Mesodermal cell (in vitro differentiated cells): ENCODE data around the gene PPIB.

ENCODE experiments used
- H3K27ac ChIP-seq: 2 replicates; pipeline ENCODE4 v1.7.0; 2013; ENCODE audit warnings: mild to moderate bottlenecking, low read depth, low read length, moderate library complexity; ENCODE audit not compliant: severe bottlenecking
- H3K36me3 ChIP-seq: 2 replicates; pipeline ENCODE4 v1.7.1; 2013; ENCODE audit warnings: mild to moderate bottlenecking, low read length, moderate library complexity; ENCODE audit not compliant: control insufficient read depth, insufficient read depth
- H3K4me1 ChIP-seq: one replicate; pipeline ENCODE4 v1.7.1; 2013; ENCODE audit warnings: mild to moderate bottlenecking, low read length; ENCODE audit not compliant: insufficient read depth, control insufficient read depth, poor library complexity, severe bottlenecking
- H3K4me3 ChIP-seq: 2 replicates; pipeline ENCODE4 v1.7.0; 2013; ENCODE audit warnings: low read length, control low read depth, mild to moderate bottlenecking; ENCODE audit not compliant: insufficient read depth, poor library complexity, severe bottlenecking; ENCODE audit errors: extremely low read depth
- H3K9me3 ChIP-seq: 2 replicates; pipeline ENCODE4 v1.7.1; 2013; ENCODE audit warnings: mild to moderate bottlenecking, low read length, moderate library complexity; ENCODE audit not compliant: control insufficient read depth
- WGBS, 2 experiments: methylation state at CpG; one replicate each; pipeline ENCODE4 v1.1.5; 2013; ENCODE audit warnings: missing lambda C conversion rate in 2 of 2; ENCODE audit not compliant: insufficient coverage in 2 of 2; 5-methylcytosine and 5-hydroxymethylcytosine counted together

The PPIB gene

DNA sequence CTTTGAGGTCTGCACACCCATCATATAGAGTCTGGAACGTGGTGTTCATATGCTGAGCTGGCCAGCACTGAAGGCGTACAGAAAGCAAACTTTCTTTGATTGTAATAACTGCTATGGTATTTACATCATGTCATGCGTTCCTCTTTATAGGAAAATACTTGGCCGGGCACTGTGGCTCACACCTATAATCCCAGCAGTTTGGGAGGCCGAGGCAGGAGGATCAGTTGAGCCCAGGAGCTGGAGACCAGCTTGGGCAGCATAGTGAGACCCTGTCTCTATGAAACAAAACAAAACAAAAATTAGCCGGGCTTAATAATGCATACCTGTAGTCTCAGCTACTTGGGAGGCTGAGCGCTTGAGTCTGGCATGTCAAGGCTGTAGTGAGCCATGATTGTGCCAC lies 14.7 kb downstream of the PPIB start:
- 97 to 98% methylated on average over 5 of the region's 7 CpGs for WGBS, 2 experiments
- no peak overlapping the region for H3K27ac ChIP-seq

DNA sequence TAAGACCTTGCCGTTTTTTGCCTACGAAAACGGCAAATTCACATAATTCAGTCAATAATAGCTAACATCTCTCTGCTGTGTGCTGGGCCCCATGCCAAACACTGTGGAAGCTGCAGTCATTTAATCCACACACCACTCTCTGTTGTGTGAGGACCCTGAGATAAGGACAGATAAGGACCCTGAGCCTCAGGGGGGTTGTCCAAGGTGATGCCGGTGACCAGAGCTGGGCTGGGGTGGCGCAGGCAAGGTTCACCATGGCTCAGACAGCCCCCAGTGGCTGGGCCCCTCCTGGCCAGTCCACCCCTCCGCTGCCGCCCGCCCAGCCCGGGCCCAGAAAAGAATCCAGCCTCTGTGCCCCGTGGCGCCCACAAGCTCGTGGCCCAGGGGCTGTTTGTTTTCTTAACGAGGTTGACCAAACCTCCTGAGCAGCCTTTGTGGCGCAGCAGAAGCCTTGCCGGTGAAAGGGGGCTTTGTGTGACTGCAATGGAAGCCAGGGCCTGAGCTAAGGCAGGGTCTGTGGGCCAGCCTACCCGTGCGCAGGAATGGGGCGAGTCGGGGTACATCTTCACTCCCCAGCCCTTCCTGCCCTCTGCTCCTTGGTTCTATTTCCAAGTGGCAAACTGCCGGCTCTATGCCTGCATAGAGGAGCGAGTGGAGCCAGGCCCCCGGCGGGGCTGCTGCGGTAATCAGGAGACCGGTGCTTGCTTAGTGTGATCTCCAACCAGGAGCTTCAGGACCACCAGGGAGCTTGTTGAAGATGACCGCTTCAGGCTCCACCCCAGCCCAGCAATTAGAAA lies 15.7 kb downstream of the PPIB start:
- 90 to 93% methylated on average over 24 to 26 of the region's 26 CpGs for WGBS, 2 experiments
- H3K36me3 ChIP-seq, result peaks cover 21% of the 10 kb centered on the region
- H3K4me1 ChIP-seq, result peaks cover 3% of the 10 kb centered on the region
- H3K9me3 ChIP-seq, result no peaks in the 10 kb centered on the region
- H3K4me3 ChIP-seq, result no peak overlapping the region
- no peak overlapping the region for H3K27ac ChIP-seq

More for the DNA sequence above, 14.7 kb downstream of the PPIB start:
- H3K4me3 ChIP-seq, result no peak overlapping the region
- H3K4me1 ChIP-seq, result peaks cover 6% of the 10 kb centered on the region
- H3K9me3 ChIP-seq, result no peaks in the 10 kb centered on the region
- H3K36me3 ChIP-seq, result peaks cover 12% of the 10 kb centered on the region

DNA sequence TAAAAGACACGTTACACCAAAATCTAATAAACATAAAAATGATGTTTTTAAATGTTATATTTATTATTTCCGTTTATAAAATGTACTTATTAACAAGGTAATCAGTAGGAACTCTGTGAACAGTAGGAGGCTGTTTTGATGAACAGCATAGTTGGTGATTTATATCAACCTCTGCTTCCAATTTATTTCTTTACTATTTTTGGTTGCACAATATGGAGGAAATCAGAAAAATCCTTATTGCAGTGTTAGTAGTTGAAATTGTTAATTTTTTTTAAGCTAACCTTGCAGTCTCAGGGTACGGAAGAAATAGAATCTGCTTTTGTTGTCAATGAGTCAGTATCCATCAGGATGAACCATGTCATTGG lies 16.3 kb downstream of the PPIB start:
- peaks cover 25% of the 10 kb centered on the region for H3K36me3 ChIP-seq
- 100% methylated on average over 1 of the region's 3 CpGs for WGBS, 2 experiments
- H3K4me3 ChIP-seq, result no peak overlapping the region
- peaks cover 3% of the 10 kb centered on the region for H3K4me1 ChIP-seq
- no peaks in the 10 kb centered on the region for H3K9me3 ChIP-seq
- no peak overlapping the region for H3K27ac ChIP-seq

DNA sequence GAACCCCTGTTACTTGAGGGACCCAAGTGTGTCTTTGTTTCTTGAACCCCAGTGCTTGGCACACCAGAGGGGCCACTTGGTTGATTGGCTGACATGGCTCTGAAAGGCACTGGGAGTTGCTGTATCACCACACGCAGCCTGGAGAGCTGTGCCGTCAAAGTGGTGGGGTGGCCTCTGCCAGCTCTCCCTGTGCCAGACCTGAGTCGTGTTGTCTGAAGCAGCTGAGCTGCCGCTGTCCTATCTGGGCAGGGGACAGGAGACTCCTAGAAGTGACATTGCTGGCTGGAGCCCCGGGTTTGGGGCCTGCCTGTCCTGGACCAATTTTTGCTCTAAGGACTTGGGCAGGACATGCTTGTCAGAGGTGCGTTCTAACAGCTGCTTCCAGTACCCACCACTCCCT lies 16.8 kb downstream of the PPIB start:
- 97 to 98% methylated on average over 6 of the region's 6 CpGs for WGBS, 2 experiments
- Histone ChIP-seq H3K27ac (no peak overlapping the region), H3K9me3 (no peaks in the 10 kb centered on the region), H3K36me3 (peaks cover 30% of the 10 kb centered on the region), H3K4me1 (peaks cover 2% of the 10 kb centered on the region), H3K4me3 (no peak overlapping the region)

DNA sequence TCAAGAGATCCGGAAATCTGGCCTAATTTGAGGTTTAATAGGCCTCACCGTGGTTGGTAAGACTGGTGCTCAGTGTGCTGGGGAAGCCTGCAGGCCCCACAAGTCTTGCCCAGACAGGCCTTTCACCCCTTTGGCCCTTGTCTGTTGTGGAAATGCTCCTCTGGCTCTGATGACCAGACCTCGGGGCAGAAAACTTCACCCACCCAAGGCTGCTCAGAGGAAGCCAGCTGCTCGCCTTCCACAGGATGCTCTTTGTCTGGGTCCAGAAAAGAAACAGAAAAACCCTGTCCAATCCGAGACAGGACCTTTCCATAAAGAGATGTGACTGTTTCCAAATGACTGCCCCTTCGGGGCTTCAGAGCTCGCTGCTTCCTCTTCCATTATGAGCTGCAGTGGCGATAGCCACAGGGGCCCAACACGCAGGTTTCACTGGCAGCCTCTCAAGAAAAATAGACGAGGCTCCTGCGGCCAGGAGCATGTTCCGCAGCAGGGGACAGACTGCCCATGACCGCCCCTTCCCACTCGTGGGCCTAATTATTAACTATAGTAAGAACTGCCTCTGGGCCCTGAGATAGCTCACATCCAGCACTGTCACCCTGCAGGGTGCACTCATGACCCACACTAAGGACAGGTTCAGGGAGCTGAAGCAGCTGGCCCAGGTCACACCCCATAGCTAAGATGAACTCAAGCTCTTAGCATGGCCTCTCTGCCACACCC lies 18.1 kb downstream of the PPIB start:
- no peak overlapping the region for H3K27ac ChIP-seq
- 92 to 93% methylated on average over 12 to 14 of the region's 14 CpGs for WGBS, 2 experiments
- H3K4me3 ChIP-seq, result no peak overlapping the region
- peaks cover 31% of the 10 kb centered on the region for H3K36me3 ChIP-seq
- H3K4me1 ChIP-seq, result no peaks in the 10 kb centered on the region
- no peaks in the 10 kb centered on the region for H3K9me3 ChIP-seq

DNA sequence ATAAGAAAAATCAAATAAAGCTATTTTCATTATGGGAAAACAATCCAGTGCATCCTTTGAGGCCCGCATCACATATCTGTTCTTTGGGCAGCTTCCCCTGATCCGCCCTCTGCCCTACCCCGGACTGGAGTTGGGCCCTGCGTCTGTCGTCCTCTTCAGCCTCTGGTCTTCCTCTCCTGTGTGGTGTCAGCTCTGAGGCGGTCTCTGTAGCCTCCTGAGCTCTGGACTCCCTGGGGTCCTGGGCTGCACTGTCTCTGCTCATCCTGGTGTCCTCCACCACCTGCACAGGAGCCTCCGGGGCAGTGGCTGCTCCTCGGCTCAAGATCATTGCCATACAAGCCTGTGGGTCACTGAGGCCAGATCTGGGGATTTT lies 18.6 kb downstream of the PPIB start:
- 91 to 95% methylated on average over 7 to 8 of the region's 8 CpGs for WGBS, 2 experiments
- Histone ChIP-seq H3K4me1 (no peaks in the 10 kb centered on the region), H3K4me3 (no peak overlapping the region), H3K36me3 (peaks cover 31% of the 10 kb centered on the region), H3K27ac (no peak overlapping the region), H3K9me3 (no peaks in the 10 kb centered on the region)

DNA sequence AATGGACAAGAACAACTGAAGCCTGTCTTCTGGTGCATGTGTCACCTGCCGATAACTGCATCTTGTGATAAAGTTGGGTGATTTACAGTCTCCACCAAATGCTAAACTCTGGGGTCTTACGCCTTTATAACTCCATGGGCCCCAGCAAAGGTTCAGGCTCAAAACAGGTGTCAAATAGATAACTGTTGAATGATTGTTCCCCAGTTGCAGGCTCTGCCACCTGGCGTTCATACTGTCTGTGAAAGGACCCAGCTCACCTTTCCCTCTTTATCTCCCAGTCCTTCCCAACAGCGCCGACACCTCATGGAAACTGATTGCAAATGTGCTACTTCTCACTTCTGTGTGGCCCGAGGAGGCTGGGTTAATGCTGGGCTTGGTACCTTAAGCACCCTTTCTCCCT lies 19.5 kb downstream of the PPIB start:
- H3K27ac ChIP-seq, result no peak overlapping the region
- WGBS, 2 experiments, result 91 to 92% methylated on average over 4 to 5 of the region's 6 CpGs
- H3K9me3 ChIP-seq, result no peaks in the 10 kb centered on the region
- peaks cover 37% of the 10 kb centered on the region for H3K36me3 ChIP-seq
- H3K4me3 ChIP-seq, result no peak overlapping the region
- H3K4me1 ChIP-seq, result no peaks in the 10 kb centered on the region

DNA sequence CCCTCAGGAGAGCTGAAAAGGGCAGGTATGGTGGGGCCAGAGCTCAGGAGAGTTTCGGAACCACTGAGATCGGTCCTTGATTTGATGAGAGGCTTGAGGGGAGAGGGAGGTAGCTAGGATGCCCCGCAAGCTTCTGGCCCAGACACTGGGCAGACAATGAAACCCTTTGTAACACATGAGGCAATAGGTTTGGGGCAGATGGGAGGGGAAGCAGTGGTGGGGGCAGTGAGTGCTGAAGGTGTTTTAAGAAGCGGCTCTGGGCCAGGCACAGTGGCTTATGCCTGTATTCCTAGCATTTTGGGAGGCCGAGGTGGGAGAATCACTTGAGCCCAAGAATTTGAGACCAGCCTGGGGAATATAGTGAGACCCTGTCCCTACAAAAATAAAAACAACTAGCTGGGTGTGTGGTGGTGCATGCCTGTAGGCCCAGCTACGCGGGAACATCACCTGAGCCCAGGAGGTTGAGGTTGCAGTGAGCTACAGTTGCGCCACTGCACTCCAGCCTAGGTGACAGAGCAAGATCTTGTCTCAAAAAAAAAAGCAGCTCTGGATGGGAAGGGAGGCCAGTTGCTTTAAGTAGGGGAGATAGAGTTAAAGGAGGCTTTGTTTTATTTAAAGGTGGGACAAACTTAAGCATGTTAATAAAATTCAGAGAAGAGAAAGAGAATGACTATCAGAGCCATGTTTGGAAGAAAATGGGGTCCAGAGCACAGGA lies 20.9 kb downstream of the PPIB start:
- no peaks in the 10 kb centered on the region for H3K4me1 ChIP-seq
- H3K9me3 ChIP-seq, result no peaks in the 10 kb centered on the region
- H3K36me3 ChIP-seq, result peaks cover 49% of the 10 kb centered on the region
- H3K4me3 ChIP-seq, result no peak overlapping the region
- no peak overlapping the region for H3K27ac ChIP-seq
- 93 to 96% methylated on average over 7 to 8 of the region's 8 CpGs for WGBS, 2 experiments

DNA sequence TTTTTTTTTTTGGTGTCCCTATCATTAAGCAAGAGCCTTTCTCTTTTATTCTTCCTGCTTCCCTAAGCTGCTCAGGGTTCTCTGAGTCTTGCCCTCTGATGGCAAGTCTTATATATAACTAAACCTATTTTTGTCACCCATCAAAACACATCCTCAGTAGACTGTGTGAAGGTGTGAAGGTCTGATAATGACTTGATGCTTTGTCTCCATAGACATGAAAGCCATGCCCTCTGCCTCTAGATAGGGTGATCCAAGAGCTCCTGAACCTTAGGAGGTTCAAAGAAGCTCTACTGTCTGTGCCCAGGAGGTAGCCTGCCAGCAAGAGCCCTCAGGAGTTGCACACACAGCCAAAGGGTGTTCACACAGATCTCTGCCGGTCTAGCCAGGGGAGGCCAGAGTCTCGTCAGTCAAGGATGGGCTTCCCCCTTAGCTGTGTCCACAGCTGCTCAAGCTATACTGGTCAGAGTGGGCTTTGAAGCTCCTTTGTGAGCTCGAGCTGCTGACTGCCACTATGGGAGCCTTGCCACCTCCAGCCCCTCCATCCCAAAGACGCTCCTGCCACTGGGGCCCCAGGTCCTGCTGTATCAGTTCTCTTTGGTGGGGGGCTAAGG lies 24.4 kb downstream of the PPIB start:
- 94 to 95% methylated on average over 3 of the region's 4 CpGs for WGBS, 2 experiments
- Histone ChIP-seq H3K27ac (no peak overlapping the region), H3K36me3 (peaks cover 67% of the 10 kb centered on the region), H3K4me3 (no peak overlapping the region), H3K9me3 (no peaks in the 10 kb centered on the region), H3K4me1 (no peaks in the 10 kb centered on the region)

DNA sequence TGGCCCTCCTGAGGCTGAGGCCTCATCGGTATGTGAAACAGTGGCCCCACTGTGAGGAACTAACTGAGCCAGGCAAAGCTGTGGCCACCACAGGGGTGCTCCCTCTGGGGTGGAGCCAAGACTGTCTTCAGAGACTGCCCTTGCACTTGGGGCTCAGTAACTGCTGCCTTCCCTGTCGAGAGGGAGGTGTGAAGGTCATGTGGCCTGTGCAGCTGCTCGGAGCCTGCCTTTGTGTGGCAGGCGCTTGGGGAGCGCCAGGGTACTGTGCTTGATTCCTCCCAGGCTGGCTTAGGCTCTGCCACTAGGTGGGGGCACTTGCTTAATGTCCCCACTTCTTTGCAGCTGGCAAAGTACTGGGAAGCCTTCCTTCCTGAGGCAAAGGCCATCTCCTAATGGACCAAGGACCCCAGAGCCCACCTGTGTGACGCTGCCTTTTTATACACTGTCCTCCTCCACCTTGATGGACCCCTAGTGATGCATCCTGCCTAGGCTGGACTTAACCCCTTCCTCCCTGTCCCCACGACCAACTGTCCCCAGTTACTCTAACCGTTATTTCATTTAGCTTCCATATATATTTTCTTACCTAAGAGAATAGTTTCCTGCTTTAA lies 25.5 kb downstream of the PPIB start:
- Histone ChIP-seq H3K36me3 (peaks cover 69% of the 10 kb centered on the region), H3K4me1 (no peaks in the 10 kb centered on the region), H3K4me3 (no peak overlapping the region), H3K9me3 (no peaks in the 10 kb centered on the region), H3K27ac (no peak overlapping the region)
- 75 to 90% methylated on average over 3 to 6 of the region's 8 CpGs for WGBS, 2 experiments
